ENCODE results near the gene DEK. TPM values are rescaled to one million over a fixed set of nuclear protein-coding genes. Genes with fewer than 3 reads are reported as not detected.
"Not testable (repeated sequence)": the region's sequence is repeated elsewhere in the genome, so short reads cannot be mapped to it uniquely, and the experiment has no call there.

Gene DEK
- total RNA-seq, 2 experiments from 2014 or later, result 174 to 176 TPM

GRCh38 chr6:18242062-18242851, 22.1 kb downstream of the DEK start:
- CTCF ChIA-PET, result interaction anchor here (1.4 kb wide), 1 partner anchor 10 kb away, joined by 3 read pairs; no protein-coding TSS in a partner anchor
- POLR2A ChIA-PET, result interaction anchor here (0.5 kb wide), 1 partner anchor 18 kb away, joined by 7 read pairs; no protein-coding TSS in a partner anchor

GRCh38 chr6:18241208-18242038, 22.9 kb downstream of the DEK start:
- ChIA-PET CTCF (interaction anchor here (1.4 kb wide), 1 partner anchor 9 kb away, joined by 3 read pairs; no protein-coding TSS in a partner anchor), POLR2A (interaction anchor here (0.5 kb wide), 1 partner anchor 19 kb away, joined by 7 read pairs; no protein-coding TSS in a partner anchor)

- ChIA-PET POLR2A (no interaction called here), CTCF (no interaction called here)
Measured at GRCh38 chr6:18240230-18240629, 24.1 kb downstream of the DEK start.

GRCh38 chr6:18237167-18237566, 27.2 kb downstream of the DEK start:
- ChIA-PET CTCF (no interaction called here), POLR2A (no interaction called here)

- ChIA-PET POLR2A (no interaction called here), CTCF (no interaction called here)
Measured at GRCh38 chr6:18235524-18235923, 28.8 kb downstream of the DEK start.

GRCh38 chr6:18234564-18234963, 29.8 kb downstream of the DEK start:
- CTCF ChIA-PET, result no interaction called here
- POLR2A ChIA-PET, result no interaction called here

- POLR2A ChIA-PET, CTCF ChIA-PET: not testable (repeated sequence)
Measured at GRCh38 chr6:18233770-18234169, 30.6 kb downstream of the DEK start.

GRCh38 chr6:18231856-18232255, 32.5 kb downstream of the DEK start:
- POLR2A ChIA-PET, result not testable (repeated sequence)
- CTCF ChIA-PET, result interaction anchor here (1.0 kb wide), 1 partner anchor 10 kb away, joined by 3 read pairs; no protein-coding TSS in a partner anchor

GRCh38 chr6:18228590-18228989, 35.7 kb downstream of the DEK start:
- CTCF ChIA-PET, POLR2A ChIA-PET: not testable (repeated sequence)

GRCh38 chr6:18227166-18227565, 37.2 kb downstream of the DEK start:
- POLR2A ChIA-PET, CTCF ChIA-PET: not testable (repeated sequence)

GRCh38 chr6:18226451-18227105, 37.8 kb downstream of the DEK start:
- CTCF ChIA-PET, POLR2A ChIA-PET: not testable (repeated sequence)

GRCh38 chr6:18221288-18221615, 43.1 kb downstream of the DEK start:
- ChIA-PET CTCF (no interaction called here), POLR2A (no interaction called here)

GRCh38 chr6:18219591-18219990, 44.7 kb downstream of the DEK start:
- POLR2A ChIA-PET, result no interaction called here

GRCh38 chr6:18218233-18218632, 46.1 kb downstream of the DEK start:
- CTCF ChIA-PET, result no interaction called here
- POLR2A ChIA-PET, result interaction anchor here (0.5 kb wide), 1 partner anchor 1881 kb away, joined by 4 read pairs; no protein-coding TSS in a partner anchor

More at GRCh38 chr6:18219591-18219990, 44.7 kb downstream of the DEK start:
- CTCF ChIA-PET, result no interaction called here

GRCh38 chr6:18216411-18216810, 47.9 kb downstream of the DEK start:
- POLR2A ChIA-PET, result no interaction called here
- CTCF ChIA-PET, result no interaction called here

GRCh38 chr6:18215436-18215835, 48.9 kb downstream of the DEK start:
- ChIA-PET CTCF (interaction anchor here (0.6 kb wide), 1 partner anchor 32 kb away, joined by 4 read pairs; no protein-coding TSS in a partner anchor), POLR2A (interaction anchor here (0.6 kb wide), 1 partner anchor 47 kb away, joined by 3 read pairs; no protein-coding TSS in a partner anchor)

GRCh38 chr6:18214003-18214402, 50.3 kb downstream of the DEK start:
- POLR2A ChIA-PET, result no interaction called here
- CTCF ChIA-PET, result no interaction called here

- CTCF ChIA-PET, result no interaction called here
- POLR2A ChIA-PET, result no interaction called here
Measured at GRCh38 chr6:18213439-18213838, 50.9 kb downstream of the DEK start.

- CTCF ChIA-PET, result no interaction called here
- POLR2A ChIA-PET, result no interaction called here
Measured at GRCh38 chr6:18212231-18212630, 52.1 kb downstream of the DEK start.

- ChIA-PET CTCF (no interaction called here), POLR2A (no interaction called here)
Measured at GRCh38 chr6:18211338-18211737, 53.0 kb downstream of the DEK start.
